HCT116 (cell line): Measurements from ENCODE around the gene ULBP2. TPM values are rescaled to one million over a fixed set of nuclear protein-coding genes. Genes with fewer than 3 reads are reported as not detected.

ENCODE experiments used
- ATAC-seq: fragments of 200-7000 bp; cut with Tn5 transposase; 2 replicates; pipeline ENCODE4 v1.9.1; 2020; ENCODE audit warnings: mild to moderate bottlenecking, moderate library complexity
- BruUV-seq: library from RNA; stranded (reverse); fragments of 400-500 nt; replicated peaks from 2 replicates; lab custom pipeline; 2021; lab: Mats Ljungman, UMichigan
- CTCF ChIA-PET: fragments of 300-600 bp; sonication (Branson Sonifier 250); formaldehyde crosslinking; loops from one replicate; lab custom pipeline; 2021; ENCODE audit warnings: antibody characterized with exemption; lab: Charles Lee
- POLR2A ChIA-PET: fragments of 300-600, 350-600 bp; sonication (Branson Sonifier 250); formaldehyde crosslinking; loops from one replicate; lab custom pipeline; 2021; ENCODE audit warnings: antibody characterized with exemption; lab: Charles Lee
- RAD21 ChIA-PET, 2 experiments: fragments of 300-600 bp; sonication (Branson Sonifier 250); formaldehyde crosslinking; loops; one replicate each; lab custom pipeline; 2023; ENCODE audit warnings: low total read pairs in 2 of 2; ENCODE audit not compliant: uncharacterized antibody in 2 of 2, unreplicated experiment in 2 of 2, low non-redundant PET in 1 of 2; lab: Charles Lee
- DNase-seq: peaks from one replicate; pipeline ENCODE4 v3.0.0-alpha.2; 2010; ENCODE audit warnings: low read depth, low spot score
- H2AFZ ChIP-seq: fragments of 200-600 bp; shearing (Covaris generic), sonication (generic); 2 replicates; pipeline ENCODE4 v1.6.1; 2017; ENCODE audit warnings: low read depth, mixed run types, mixed read lengths, antibody characterized with exemption, low read length; ENCODE audit not compliant: poor library complexity, severe bottlenecking
- H3K27ac ChIP-seq: 2 replicates; pipeline ENCODE4 v1.5.1; 2012; ENCODE audit warnings: low read depth, low read length
- H3K27me3 ChIP-seq: fragments of 200-600 bp; sonication (generic); 2 replicates; pipeline ENCODE4 v1.6.1; 2016; ENCODE audit warnings: mixed run types, low read length, mixed read lengths; ENCODE audit not compliant: insufficient read depth
- H3K36me3 ChIP-seq, 2 experiments: fragments of 200-500 bp in 1 of 2; fragments of 200-600 bp in 1 of 2; sonication (Bioruptor generic) in 1 of 2; sonication (generic) in 1 of 2; 2 replicates each; pipeline versions ENCODE4 v1.5.1 to v1.6.1; 2014 to 2016; ENCODE audit warnings: low read length in 2 of 2, inconsistent platforms in 1 of 2, mixed read lengths in 1 of 2, mixed run types in 1 of 2; ENCODE audit not compliant: insufficient read depth in 2 of 2, control insufficient read depth in 1 of 2
- H3K4me1 ChIP-seq, 2 experiments: fragments of 200-600 bp in 1 of 2; sonication (generic) in 1 of 2; 2 replicates each; pipeline versions ENCODE4 v1.5.1 to v1.6.1; 2012 to 2017; ENCODE audit warnings: low read length in 2 of 2, inconsistent platforms in 1 of 2, mild to moderate bottlenecking in 1 of 2, mixed read lengths in 1 of 2, mixed run types in 1 of 2, moderate library complexity in 1 of 2; ENCODE audit not compliant: insufficient read depth in 2 of 2, control insufficient read depth in 1 of 2
- H3K4me2 ChIP-seq: fragments of 200-600 bp; sonication (generic); 2 replicates; pipeline ENCODE4 v1.6.1; 2017; ENCODE audit warnings: mixed run types, low read length, mixed read lengths
- H3K4me3 ChIP-seq, 2 experiments: fragments of 200-600 bp in 1 of 2; sonication (generic) in 1 of 2; replicated peaks in 1 of 2; 2 replicates each; pipeline ENCODE4 v1.5.1; 2011 to 2016; ENCODE audit warnings: low read length in 2 of 2, control low read depth in 1 of 2, low read depth in 1 of 2, mild to moderate bottlenecking in 1 of 2, mixed read lengths in 1 of 2, mixed run types in 1 of 2
- H3K79me2 ChIP-seq: fragments of 200-600 bp; sonication (generic); 2 replicates; pipeline ENCODE4 v1.6.1; 2017; ENCODE audit warnings: mild to moderate bottlenecking, mixed run types, low read length, moderate library complexity, mixed read lengths; ENCODE audit not compliant: insufficient read depth
- H3K9ac ChIP-seq: fragments of 200-600 bp; sonication (generic); 2 replicates; pipeline ENCODE4 v1.6.1; 2016; ENCODE audit warnings: low read length, mixed read lengths
- H3K9me2 ChIP-seq: fragments of 200-600 bp; sonication (generic), shearing (Covaris generic); 2 replicates; pipeline ENCODE4 v1.6.1; 2017; ENCODE audit warnings: mixed run types, mild to moderate bottlenecking, moderate library complexity; ENCODE audit not compliant: insufficient read depth
- H3K9me3 ChIP-seq, 2 experiments: fragments of 200-500 bp in 1 of 2; fragments of 200-600 bp in 1 of 2; sonication (Bioruptor generic) in 1 of 2; sonication (generic) in 1 of 2; 2 replicates each; pipeline ENCODE4 v1.6.1; 2014 to 2017; ENCODE audit warnings: low read length in 2 of 2, mixed read lengths in 2 of 2, inconsistent platforms in 1 of 2, low read depth in 1 of 2, mild to moderate bottlenecking in 1 of 2, mixed run types in 1 of 2, moderate library complexity in 1 of 2; ENCODE audit not compliant: control insufficient read depth in 1 of 2, insufficient read depth in 1 of 2
- H4K20me1 ChIP-seq: fragments of 200-600 bp; sonication (generic), shearing (Covaris generic); 2 replicates; pipeline ENCODE4 v1.6.1; 2017; ENCODE audit warnings: mixed run types, mild to moderate bottlenecking, moderate library complexity; ENCODE audit not compliant: insufficient read depth
- CTCF ChIP-seq, 3 experiments: fragments of 200-600 bp in 1 of 3; sonication (generic) in 1 of 3; IDR thresholded peaks in 2 of 3; conservative IDR thresholded peaks in 1 of 3; 2 replicates each; pipeline ENCODE4 v1.5.1; 2012 to 2017; ENCODE audit warnings: low read depth in 2 of 3, low read length in 2 of 3, antibody characterized with exemption in 1 of 3, borderline replicate concordance in 1 of 3, control low read depth in 1 of 3, mild to moderate bottlenecking in 1 of 3, mixed read lengths in 1 of 3, mixed run types in 1 of 3, moderate library complexity in 1 of 3; ENCODE audit not compliant: insufficient read depth in 1 of 3
- EGR1 ChIP-seq: IDR thresholded peaks from 2 replicates; pipeline ENCODE4 v1.6.1; 2012; ENCODE audit warnings: low read depth
- JUND ChIP-seq: IDR thresholded peaks from 2 replicates; pipeline ENCODE4 v1.6.1; 2012
- MAX ChIP-seq: IDR thresholded peaks from 2 replicates; pipeline ENCODE4 v1.6.1; 2012
- SIN3A ChIP-seq: IDR thresholded peaks from 2 replicates; pipeline ENCODE4 v1.6.1; 2012; ENCODE audit warnings: low read depth
- TCF7L2 ChIP-seq: IDR thresholded peaks from 2 replicates; pipeline ENCODE4 v1.7.0; 2011; ENCODE audit warnings: borderline replicate concordance, inconsistent platforms; ENCODE audit not compliant: insufficient read depth, insufficient read length; ENCODE audit errors: extremely low read depth
- intact Hi-C: fragments of 100-400 bp; cut with micrococcal nuclease; formaldehyde crosslinking; loops from 2 replicates; pipeline ENCODE4 v1.10.0; 2022
- total RNA-seq: library from RNA; stranded (reverse); gene quantifications from one replicate; pipeline ENCODE4 v1.2.1, GENCODE V29; 2021; ENCODE audit not compliant: unreplicated experiment

ULBP2 gene
- total RNA-seq, 1 experiment from 2014 or later: 10.2 TPM

GRCh38 chr6:149960488-149960887, 18.7 kb downstream of the ULBP2 start:
- H3K9me3 ChIP-seq: no peaks in the 10 kb centered on the region
- H2AFZ ChIP-seq: no peak overlapping the region
- RAD21 ChIA-PET: no interaction called here
- intact Hi-C loops: no loop called here
- no peak for DNase-seq
- no peaks in the 10 kb centered on the region for H4K20me1 ChIP-seq
- no TSS peak for BruUV-seq
- peaks cover 9 to 22% of the 10 kb centered on the region in 2 experiments; a peak in 3 of 4 replicates for H3K4me1 ChIP-seq
- CTCF ChIA-PET: no interaction called here
- no peak overlapping the region for H3K27ac ChIP-seq
- POLR2A ChIA-PET: no interaction called here
- no peaks in the 10 kb centered on the region for H3K79me2 ChIP-seq
- H3K9ac ChIP-seq: no peak overlapping the region
- H3K9me2 ChIP-seq: no peaks in the 10 kb centered on the region
- no peak overlapping the region for H3K4me2 ChIP-seq
- TF ChIP-seq MAX: no peak
- no peak for TF ChIP-seq JUND
- no peak for TF ChIP-seq TCF7L2
- TF ChIP-seq EGR1: no peak
- no peak for TF ChIP-seq SIN3A
- TF ChIP-seq, all 23 proteins: peak for 0
- ATAC-seq: no peak
- Histone ChIP-seq H3K4me3 (no peak overlapping the region), H3K36me3 (no peaks in the 10 kb centered on the region), H3K27me3 (no peaks in the 10 kb centered on the region)

GRCh38 chr6:149961728-149962425, 20.1 kb downstream of the ULBP2 start:
- intact Hi-C loops: no loop called here

More at GRCh38 chr6:149961728-149962425, 20.1 kb downstream of the ULBP2 start:
- no peaks in the 10 kb centered on the region for H3K79me2 ChIP-seq
- DNase-seq: peak; percentile 36
- no peak overlapping the region for H3K4me2 ChIP-seq
- H3K4me3 ChIP-seq: no peak overlapping the region
- H3K27ac ChIP-seq: no peak overlapping the region; the same call in 1 of the 2 replicates
- peaks cover 9 to 22% of the 10 kb centered on the region in 2 experiments; a peak in 3 of 4 replicates for H3K4me1 ChIP-seq
- ChIA-PET POLR2A (no interaction called here), RAD21 (no interaction called here), CTCF (interaction anchor here (1.4 kb wide), 2 partner anchors 10 to 55 kb away, joined by 3 to 4 read pairs; no protein-coding TSS in a partner anchor)
- no peaks in the 10 kb centered on the region for H3K36me3 ChIP-seq
- no peaks in the 10 kb centered on the region for H4K20me1 ChIP-seq
- H3K9me3 ChIP-seq: no peaks in the 10 kb centered on the region
- no peaks in the 10 kb centered on the region for H3K27me3 ChIP-seq
- no peaks in the 10 kb centered on the region for H3K9me2 ChIP-seq
- H2AFZ ChIP-seq: peak overlapping the region; percentile 71
- peak; percentile 31; the same call in 1 of the 2 replicates for ATAC-seq
- TF ChIP-seq CTCF (IDR thresholded peaks at IDR 0.05 in 2 of 3, conservative IDR thresholded peaks at IDR 0.05 in 1 of 3; ENCODE audit: borderline replicate concordance in 1 of 3, insufficient read depth in 1 of 3, low read depth in 2 of 3, low read length in 2 of 3): peak in 2 of 3 experiments; percentile 47 to 49; a peak in 4 of 6 replicates
- no peak for TF ChIP-seq SIN3A
- TF ChIP-seq MAX: 0 out of 2 replicates have a peak, but pooled peaks have one; percentile 37
- no peak overlapping the region for H3K9ac ChIP-seq
- BruUV-seq: no TSS peak
